ENCODE measurements around the gene NTM.

NTM gene

DNA sequence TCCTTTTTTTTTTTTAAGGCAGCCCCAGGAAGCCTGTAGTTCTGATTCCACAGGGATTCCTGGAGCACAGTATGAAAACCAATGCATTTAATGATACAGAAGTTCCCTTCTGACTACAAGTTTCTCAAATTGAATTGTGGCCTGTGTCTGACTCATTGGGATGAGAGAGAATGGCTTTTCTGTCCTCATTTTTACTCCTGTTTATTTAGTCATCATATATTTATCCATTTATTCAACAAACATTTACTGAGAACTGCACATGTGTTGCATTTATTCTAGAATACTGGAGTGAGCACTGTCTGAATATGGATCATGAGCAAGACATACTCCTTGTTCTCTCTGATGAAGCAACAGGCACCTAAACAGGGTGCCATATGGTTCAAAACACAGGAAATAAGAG is 231.2 kb downstream of the NTM start:
- DNase-seq (ENCODE audit: low spot score): no peak

DNA sequence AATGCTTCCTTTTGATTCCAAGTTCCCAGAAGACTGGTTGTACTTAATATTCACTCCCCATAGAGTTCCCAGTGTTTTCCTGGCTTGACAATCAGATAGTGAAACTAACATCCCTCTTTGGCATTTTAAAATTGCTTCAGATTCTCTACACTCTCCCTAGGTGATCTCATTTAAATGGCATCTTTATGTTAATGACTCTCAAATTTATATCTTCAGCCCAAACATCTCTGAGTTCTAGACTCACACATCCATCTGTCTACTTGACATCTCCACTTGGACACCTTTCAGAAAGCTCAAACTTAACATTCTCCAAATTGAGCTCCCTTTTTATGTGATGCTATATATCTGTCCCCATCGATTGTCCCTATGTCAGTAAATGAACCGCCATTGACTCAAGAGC is 232.0 kb downstream of the NTM start:
- DNase-seq (ENCODE audit: low spot score): no peak

DNA sequence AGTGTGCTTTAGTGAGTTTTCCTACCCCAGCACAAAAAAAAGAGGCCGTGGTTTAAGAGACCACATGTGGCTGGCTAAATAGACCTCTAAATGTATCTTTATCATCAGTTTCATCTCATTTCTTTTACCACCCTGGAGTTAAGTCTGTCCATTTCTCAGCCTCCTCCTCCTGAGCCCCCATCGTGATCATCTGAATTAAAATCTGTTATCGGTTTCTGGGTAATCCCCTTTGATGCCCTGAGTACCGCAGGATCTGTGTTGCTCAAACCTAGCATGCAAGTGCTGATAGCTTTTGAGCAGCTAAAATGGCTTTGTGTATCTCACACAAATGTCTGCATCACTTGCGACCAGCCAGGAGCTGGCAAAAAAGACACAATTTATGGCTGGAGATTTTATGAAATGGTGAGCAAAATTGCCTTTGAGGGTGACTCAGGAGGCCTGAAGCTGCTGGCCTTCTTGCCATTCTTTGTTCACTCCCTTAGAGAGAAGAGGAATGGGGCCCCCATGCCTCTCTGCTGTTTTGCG is 236.5 kb downstream of the NTM start:
- DNase-seq (ENCODE audit: low spot score): no peak

DNA sequence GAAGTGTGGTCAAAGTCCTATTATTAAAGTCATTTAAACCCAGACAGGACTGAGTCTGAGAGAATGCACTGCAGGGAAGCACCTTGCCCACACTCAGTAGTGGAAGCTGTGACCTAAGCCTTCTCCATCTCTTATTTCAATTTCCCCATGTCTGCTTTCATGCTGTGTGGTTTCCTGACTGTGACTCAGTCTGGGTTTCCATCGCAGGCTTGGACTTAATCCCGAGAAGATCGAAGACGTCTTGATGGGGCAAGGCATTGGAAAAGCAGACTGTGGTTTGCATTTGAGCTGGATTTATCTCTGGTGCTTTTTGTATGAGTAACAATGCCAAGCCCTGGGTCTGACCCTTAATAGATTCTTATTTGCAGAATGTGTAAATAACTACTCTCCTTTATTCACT is 238.9 kb downstream of the NTM start:
- no peak for DNase-seq (ENCODE audit: low spot score)

DNA sequence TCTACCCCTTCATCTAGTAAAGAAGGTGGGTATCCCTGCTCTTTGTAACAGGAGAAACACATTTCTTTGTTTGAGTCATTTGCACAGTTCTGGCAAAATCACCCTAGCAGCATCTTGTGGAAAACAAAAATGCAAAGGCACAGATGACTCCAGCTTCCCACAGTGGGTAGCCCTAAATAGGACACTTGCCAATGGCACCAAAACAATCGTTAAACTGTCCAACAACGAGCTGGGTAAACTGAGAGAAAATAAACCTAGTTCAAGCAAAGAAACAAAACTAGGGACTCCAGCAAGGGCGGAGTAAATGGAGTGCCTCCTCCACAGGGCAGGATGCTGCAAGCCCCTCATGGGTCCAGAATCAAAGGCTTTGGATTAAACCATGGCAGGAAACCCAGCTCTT is 239.5 kb downstream of the NTM start:
- no peak for DNase-seq (ENCODE audit: low spot score)

DNA sequence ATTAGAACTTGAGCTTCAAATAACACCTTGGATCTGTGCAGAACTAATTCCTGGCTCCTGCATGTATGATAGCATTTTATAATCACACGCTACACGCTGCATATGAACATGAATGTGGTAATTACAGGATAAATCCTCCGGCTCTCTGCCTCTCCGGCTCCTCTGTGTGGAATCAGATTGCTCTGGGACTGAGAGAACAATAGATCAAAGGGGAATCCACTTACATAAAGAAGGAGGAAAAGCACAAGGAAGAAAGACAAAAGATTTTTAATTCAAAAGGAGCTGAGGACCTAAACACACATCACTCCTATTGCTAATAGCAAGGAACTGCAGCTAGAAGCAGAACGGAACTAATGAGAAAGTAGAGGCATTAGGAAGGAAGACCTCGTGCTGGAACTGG is 240.9 kb downstream of the NTM start:
- DNase-seq (ENCODE audit: low spot score): no peak

DNA sequence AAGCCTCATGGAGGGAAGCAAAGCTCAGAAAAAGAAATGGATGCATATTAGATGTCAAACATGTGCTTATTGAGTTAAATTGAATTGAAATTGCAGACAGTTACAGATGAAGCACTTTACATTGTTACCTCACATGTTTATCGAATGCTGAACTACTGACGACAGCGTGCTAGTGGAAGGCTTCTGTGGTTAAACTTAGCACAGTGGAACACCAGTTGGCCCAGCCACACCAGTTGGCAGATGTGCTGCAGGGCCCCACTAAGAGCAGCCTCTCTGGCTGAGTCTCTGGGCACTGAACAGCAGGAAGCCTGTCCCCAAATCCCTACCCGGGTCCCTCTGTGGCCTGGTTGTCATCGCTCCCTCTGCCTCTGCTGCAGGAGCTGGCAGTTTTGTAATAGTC is 242.1 kb downstream of the NTM start:
- no peak for DNase-seq (ENCODE audit: low spot score)

DNA sequence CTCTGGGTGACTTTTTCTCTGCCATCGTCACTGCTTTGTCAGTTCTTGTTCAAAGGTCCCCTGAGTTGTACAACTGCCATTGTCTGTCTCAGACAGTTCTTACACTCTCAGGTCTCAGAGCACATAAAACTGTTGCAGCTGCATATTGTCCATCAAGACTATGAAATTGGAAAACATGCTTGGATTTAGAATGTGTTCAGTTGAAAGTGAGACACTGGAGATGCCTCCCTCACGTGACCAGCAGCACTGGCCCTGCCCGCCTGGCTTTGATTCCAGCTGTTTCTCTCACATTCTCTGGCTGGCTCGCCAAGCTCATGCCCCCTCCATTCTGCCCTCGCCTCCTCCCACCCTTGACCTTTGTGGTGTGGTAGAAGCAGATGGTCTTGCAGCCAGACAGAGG is 244.2 kb downstream of the NTM start:
- DNase-seq (ENCODE audit: low spot score): no peak

DNA sequence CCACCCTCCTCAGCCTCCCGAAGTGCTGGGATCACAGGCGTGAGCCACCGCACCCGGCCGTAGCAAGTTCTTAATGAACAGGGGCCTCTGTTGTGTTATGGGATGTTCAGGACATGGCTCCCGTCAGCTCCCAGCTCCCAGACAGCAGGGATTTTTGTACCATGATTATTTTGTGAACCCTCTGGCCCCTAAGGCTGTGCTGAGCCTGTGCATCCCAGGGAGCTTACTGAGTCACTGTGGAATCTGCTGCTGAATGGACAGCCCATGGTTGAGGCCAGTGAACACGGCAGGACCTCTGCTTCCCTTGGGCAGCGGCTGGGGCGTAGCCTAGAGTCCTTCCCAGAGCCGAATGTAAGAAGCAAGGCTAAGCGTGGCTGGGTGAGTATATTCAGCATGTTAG is 245.2 kb downstream of the NTM start:
- DNase-seq (ENCODE audit: low spot score): no peak

DNA sequence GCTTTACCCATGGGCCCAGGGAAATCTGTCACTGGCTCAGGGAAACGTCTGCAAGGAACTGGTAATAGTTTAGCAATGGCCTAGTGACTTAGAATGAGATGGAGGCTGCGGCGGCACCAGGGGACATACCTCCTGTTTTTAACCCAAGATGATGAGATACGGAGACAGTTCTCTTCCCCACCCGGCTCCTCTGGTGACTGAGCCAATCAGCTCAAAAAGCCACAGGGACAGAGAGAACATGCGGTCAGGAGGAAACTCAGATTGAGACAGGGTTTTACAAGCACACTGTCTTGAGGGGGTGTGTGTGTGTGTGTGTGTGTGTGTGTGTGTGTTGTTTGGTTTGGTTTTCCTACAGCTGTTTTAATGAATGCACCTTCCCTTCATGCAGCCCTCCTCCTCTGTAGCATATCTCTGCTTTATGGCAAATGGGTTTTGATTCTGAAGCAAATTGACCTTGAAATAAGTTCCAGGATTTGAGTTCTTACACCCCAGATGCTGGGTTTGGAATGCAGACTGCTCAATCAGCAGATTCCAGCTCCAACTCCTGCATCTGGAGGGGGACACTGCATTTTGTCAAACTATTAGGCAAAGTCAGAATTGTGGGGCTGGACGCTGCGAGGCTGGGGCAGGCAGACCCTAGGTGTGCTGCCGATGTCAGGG is 246.2 kb downstream of the NTM start:
- no peak for DNase-seq (ENCODE audit: low spot score)

DNA sequence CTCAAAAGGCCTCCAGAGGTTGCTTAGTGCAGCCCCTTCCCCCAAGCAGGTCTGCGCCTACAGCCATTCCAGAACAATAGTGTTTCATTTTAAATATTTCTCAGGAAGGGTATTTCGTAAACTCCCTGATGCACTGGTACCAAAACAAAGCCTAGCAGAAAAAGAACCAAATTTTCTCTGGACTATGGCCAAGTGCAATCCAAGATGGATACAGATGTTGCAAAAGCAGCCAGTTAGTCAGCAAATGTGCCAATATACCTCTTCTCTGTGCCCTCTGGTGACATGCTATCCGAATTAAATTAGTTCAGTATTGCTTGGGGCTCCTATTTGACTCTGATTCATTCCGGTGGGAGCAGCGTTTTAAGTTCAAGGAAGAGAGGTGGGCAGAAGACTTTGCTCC is 247.8 kb downstream of the NTM start:
- no peak for DNase-seq (ENCODE audit: low spot score)

DNA sequence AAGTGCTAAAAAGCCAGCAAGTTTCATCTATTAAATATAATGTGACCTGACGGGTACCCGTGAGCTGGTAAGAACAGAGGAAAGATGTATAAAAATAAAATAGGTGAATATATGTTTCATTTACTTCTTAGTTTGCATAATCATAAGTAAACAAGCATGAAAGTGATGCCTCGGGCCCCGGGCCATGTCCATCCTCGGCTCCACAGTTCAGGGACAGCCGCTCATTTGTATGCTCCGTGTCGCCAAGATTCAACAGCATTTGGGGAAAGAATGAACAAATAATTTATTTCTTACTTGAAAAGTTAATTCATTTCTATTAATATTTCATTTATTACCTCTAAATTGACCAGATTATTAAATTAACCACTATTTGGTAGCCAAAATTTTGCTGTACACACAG is 251.8 kb downstream of the NTM start:
- no peak for DNase-seq (ENCODE audit: low spot score)

DNA sequence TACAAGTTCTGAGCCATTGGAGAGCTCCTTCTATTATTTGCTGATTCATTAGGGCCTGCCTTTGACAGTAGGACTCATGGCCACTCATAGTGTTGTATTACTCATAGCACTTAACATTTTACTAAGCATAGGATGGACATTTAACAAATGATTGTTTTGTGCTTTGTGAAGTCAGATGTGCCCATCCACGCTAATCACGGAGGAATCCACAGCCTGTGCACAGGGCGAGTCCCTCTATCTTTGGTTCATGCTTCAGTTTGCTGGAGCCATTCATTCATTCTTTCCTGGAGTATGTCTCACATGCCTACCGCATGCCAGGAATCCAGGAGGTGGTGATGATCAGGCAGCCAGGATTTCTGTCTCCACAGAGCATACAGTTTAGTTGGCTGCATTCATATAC is 254.1 kb downstream of the NTM start:
- no peak for DNase-seq (ENCODE audit: low spot score)

DNA sequence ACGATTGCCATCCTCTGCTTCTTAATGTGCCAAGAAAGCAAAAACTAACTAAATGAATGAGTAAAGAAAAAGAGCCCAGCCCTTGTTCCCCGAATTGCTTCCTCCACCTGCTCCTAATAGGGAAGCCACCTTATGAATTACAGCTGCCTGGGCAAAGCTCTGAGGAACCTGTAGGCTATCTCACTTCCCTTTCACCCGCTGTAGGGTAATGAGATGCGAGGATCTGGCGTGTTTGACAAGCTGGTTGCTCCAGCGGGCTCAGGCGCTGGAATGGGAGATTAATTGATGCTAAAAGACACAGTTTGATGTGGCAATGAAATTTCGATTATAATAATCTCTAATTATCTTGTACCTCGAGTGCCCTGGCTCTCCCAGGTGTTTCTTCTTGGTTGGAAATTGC is 256.4 kb downstream of the NTM start:
- no peak for DNase-seq (ENCODE audit: low spot score)

DNA sequence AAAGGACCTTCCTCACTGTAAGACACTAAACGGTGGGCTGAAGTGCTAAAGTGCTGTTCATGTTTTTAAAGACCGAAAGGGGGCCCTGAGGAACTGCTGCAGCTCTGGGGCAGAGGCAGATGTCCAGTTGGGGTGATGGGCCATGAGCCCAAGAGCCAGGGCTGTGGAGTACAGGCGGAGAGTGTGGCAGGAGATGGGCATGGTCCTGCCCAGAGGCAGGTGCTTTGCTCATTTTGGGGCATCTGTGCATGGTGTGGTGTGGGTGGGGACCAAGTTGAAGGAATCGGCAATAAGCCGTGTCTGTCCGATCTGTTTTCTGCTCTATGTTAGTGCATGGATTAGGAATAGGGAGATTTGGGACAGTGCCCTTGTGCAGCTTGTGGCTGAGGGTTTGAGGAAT is 258.3 kb downstream of the NTM start:
- no peak for DNase-seq (ENCODE audit: low spot score)

DNA sequence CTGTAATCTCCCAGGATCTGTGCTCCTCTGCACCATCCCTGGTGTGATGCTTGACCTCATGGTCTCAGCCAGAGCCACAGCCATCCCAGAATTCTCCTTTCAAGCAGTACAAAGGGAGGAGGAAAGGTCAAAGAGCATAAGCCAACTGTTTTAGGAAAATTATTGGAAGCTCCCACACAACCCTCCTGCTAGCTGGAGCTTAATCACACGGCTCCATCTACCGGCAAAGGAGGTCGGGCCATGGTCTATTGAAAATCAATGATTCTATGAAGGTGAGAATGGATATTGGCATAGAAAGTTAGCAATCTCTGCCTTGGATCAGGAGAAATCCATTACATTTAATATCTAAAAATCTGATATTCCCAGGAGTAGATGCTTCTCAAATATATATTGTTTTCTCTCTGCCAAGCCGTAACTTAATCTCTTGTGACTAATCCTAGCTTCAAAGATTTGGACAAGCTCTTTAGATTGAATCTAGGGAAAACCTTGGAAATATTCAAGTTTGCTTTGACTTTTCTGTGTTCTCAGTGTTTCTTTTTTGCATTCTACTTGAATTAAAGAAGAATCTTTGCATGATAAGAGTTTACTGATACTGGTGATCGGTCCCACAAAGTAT is 259.6 kb downstream of the NTM start:
- no peak for DNase-seq (ENCODE audit: low spot score)

DNA sequence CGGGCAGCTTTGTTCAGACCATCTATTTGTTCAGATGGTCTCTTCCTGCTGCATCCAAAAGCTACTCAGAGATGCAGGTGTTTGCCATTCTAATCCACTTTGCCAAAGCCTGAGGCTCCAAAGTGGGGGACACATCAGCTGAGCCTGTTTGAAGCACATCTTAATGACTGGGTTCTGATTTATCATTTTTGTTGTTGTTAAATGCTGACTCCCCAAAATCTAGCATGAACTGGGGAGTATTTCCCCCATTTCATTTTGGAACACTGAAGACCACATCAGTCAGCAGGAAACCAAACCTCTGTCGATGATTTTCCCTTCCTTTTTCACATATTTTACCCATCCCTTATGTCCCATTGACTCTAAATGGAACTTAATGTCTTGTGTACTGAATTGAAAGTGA is 262.6 kb downstream of the NTM start:
- DNase-seq (ENCODE audit: low spot score): no peak

DNA sequence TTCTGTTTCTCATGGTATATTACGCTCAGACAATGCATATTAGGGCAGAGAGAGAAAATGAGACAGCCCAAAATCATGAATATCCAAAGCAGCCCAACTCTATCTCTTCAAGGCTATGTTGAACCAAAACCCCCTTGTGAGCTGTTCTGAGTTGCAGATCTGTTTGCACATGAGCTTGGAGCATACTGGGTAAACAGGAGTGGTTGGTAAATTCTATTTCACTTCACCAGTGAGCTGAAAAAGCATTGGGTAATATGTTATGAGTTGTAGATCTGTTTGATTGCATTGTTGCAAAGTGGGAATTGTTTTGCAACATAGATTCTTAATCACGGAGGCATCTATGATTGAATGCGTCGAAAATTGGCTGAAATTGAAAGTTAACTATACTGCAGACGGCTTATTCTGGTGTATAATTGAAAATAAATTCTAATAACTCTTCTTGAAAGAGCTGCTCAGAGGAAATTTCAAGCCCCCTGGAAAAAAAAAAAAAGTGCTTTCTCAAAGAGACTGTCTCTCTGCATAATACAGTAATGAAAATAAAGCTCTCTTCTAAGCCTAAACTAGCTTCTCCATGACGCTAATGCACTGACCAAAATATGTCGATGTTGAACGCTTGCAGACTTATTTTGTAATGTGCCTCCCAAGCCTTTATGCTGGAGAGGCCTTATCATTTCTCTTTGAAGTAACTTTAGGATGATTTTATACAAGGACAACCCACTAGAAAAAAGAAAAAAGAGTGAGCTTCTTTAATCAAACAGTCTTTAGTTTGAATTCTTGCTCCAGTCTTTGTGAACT is 263.7 kb downstream of the NTM start:
- no peak for DNase-seq (ENCODE audit: low spot score)

DNA sequence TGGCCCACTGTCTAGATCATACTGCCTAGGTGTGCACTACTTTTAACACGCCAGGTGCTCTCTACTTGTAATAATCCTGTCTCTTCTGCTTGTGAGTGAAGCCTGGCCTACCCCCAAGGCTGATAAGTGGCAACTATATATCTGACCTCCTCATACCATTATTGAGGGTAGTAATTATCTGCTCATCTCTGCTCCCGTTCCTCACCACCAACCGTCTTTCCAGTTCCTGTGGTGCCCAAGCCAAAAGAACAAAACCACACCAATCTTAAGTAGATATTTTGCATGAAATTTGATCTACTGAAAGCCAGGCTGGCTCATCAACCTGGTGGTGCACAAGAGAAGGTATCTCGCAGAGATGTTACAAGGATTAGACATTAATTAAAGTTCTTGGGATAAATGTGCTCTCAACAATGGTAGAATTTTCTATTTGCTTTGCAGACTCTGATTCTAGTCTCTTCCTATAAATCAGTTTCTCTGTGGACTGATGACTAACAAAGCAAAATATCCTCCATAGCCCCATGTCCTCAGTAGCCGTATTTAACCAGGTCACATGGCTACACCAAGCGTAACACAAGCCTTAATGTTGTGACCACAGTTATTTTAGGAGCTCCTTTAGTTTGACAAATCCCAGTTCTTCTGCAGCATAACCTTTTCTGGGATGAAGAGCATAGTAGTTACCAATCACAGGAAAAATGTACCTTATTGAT is 267.2 kb downstream of the NTM start:
- no peak for DNase-seq (ENCODE audit: low spot score)

DNA sequence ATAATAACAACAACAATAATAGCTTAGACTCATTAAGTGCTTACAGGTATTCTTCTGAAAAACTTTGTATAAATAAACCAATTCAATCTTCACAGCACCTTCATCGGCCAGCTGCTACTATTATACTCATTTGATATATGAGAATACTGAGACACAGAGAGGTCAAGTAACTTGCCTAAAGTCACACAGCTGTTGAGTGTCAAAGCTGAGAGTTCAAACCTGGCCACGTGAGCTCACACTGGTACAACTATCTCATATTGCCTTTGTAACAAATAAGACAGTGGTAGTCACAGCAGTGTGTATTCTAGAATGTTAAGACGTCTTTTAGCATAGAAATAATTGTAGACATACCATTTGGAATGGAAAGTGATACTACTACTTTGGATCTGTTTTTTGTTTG is 268.5 kb downstream of the NTM start:
- no peak for DNase-seq (ENCODE audit: low spot score)

DNA sequence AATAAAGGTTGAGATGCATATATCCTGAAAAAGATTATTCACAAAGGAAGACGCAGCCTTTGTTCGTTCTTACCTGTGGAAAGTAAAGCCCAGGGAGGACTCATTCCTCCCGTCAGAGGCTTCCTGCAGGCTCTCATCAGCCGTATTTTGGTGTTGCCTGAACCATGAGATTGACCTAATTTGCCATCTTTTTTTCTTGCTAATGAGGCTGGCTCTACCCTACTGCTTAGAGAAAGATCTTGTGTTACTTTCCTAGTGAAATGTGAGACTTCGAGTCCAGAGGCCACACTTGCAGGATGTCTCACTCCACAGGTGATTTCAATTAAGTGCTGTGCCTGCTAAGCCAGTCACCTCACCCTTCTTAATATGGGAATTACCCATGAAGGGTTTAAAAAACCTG is 269.9 kb downstream of the NTM start:
- DNase-seq (ENCODE audit: low spot score): no peak

DNA sequence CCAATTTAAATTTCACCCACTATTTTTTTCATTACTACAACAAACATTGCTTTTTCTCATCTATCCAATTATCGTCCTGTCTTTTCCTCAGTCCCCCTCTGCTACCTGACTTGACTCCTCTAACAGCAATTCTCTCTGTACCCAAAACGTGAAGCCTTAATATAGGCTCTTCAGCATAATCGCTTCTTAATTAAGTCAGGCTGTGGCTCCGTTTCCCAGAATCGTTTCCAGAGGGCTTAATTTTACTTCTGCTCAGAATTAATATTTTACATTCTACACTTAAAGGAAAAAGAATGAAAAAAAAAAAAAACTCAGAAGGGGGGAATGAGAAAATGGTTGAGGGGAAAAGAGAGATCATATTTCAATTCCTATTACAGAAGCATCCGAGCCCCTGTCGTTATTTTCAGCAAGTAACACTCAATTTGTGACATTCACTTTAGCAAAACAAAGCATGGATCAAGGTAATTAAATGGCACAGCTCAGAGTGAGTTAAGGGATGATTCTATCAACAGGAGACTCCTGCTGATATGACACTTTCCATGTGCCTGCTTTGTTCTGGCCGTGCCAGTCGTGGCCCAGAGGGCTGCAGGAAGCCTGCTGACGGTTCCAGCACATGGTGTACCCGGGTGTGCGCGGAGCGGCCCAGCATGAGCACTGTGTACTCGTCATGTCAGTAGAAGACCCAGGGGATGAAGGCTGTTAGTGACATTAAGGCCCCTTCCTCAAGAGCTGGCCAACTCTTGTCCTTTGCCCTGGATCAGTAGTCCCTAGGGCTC is 272.5 kb downstream of the NTM start:
- no peak for DNase-seq (ENCODE audit: low spot score)
